HCT116 (cell line): ENCODE data around the gene ANKDD1A. TPM values are rescaled to one million over a fixed set of nuclear protein-coding genes. Genes with fewer than 3 reads are reported as not detected.

Experiments
- ATAC-seq: fragments of 200-7000 bp; cut with Tn5 transposase; 2 replicates; pipeline ENCODE4 v1.9.1; 2020; ENCODE audit warnings: mild to moderate bottlenecking, moderate library complexity
- BruUV-seq: library from RNA; stranded (reverse); fragments of 400-500 nt; replicated peaks from 2 replicates; lab custom pipeline; 2021; lab: Mats Ljungman, UMichigan
- CTCF ChIA-PET: fragments of 300-600 bp; sonication (Branson Sonifier 250); formaldehyde crosslinking; loops from one replicate; lab custom pipeline; 2021; ENCODE audit warnings: antibody characterized with exemption; lab: Charles Lee
- POLR2A ChIA-PET: fragments of 300-600, 350-600 bp; sonication (Branson Sonifier 250); formaldehyde crosslinking; loops from one replicate; lab custom pipeline; 2021; ENCODE audit warnings: antibody characterized with exemption; lab: Charles Lee
- RAD21 ChIA-PET, 2 experiments: fragments of 300-600 bp; sonication (Branson Sonifier 250); formaldehyde crosslinking; loops; one replicate each; lab custom pipeline; 2023; ENCODE audit warnings: low total read pairs in 2 of 2; ENCODE audit not compliant: uncharacterized antibody in 2 of 2, unreplicated experiment in 2 of 2, low non-redundant PET in 1 of 2; lab: Charles Lee
- DNase-seq: peaks from one replicate; pipeline ENCODE4 v3.0.0-alpha.2; 2010; ENCODE audit warnings: low read depth, low spot score
- H2AFZ ChIP-seq: fragments of 200-600 bp; shearing (Covaris generic), sonication (generic); 2 replicates; pipeline ENCODE4 v1.6.1; 2017; ENCODE audit warnings: low read depth, mixed run types, mixed read lengths, antibody characterized with exemption, low read length; ENCODE audit not compliant: poor library complexity, severe bottlenecking
- H3K27ac ChIP-seq: 2 replicates; pipeline ENCODE4 v1.5.1; 2012; ENCODE audit warnings: low read depth, low read length
- H3K27me3 ChIP-seq: fragments of 200-600 bp; sonication (generic); 2 replicates; pipeline ENCODE4 v1.6.1; 2016; ENCODE audit warnings: mixed run types, low read length, mixed read lengths; ENCODE audit not compliant: insufficient read depth
- H3K36me3 ChIP-seq, 2 experiments: fragments of 200-500 bp in 1 of 2; fragments of 200-600 bp in 1 of 2; sonication (Bioruptor generic) in 1 of 2; sonication (generic) in 1 of 2; 2 replicates each; pipeline versions ENCODE4 v1.5.1 to v1.6.1; 2014 to 2016; ENCODE audit warnings: low read length in 2 of 2, inconsistent platforms in 1 of 2, mixed read lengths in 1 of 2, mixed run types in 1 of 2; ENCODE audit not compliant: insufficient read depth in 2 of 2, control insufficient read depth in 1 of 2
- H3K4me1 ChIP-seq, 2 experiments: fragments of 200-600 bp in 1 of 2; sonication (generic) in 1 of 2; 2 replicates each; pipeline versions ENCODE4 v1.5.1 to v1.6.1; 2012 to 2017; ENCODE audit warnings: low read length in 2 of 2, inconsistent platforms in 1 of 2, mild to moderate bottlenecking in 1 of 2, mixed read lengths in 1 of 2, mixed run types in 1 of 2, moderate library complexity in 1 of 2; ENCODE audit not compliant: insufficient read depth in 2 of 2, control insufficient read depth in 1 of 2
- H3K4me2 ChIP-seq: fragments of 200-600 bp; sonication (generic); 2 replicates; pipeline ENCODE4 v1.6.1; 2017; ENCODE audit warnings: mixed run types, low read length, mixed read lengths
- H3K4me3 ChIP-seq, 2 experiments: fragments of 200-600 bp in 1 of 2; sonication (generic) in 1 of 2; replicated peaks in 1 of 2; 2 replicates each; pipeline ENCODE4 v1.5.1; 2011 to 2016; ENCODE audit warnings: low read length in 2 of 2, control low read depth in 1 of 2, low read depth in 1 of 2, mild to moderate bottlenecking in 1 of 2, mixed read lengths in 1 of 2, mixed run types in 1 of 2
- H3K79me2 ChIP-seq: fragments of 200-600 bp; sonication (generic); 2 replicates; pipeline ENCODE4 v1.6.1; 2017; ENCODE audit warnings: mild to moderate bottlenecking, mixed run types, low read length, moderate library complexity, mixed read lengths; ENCODE audit not compliant: insufficient read depth
- H3K9ac ChIP-seq: fragments of 200-600 bp; sonication (generic); 2 replicates; pipeline ENCODE4 v1.6.1; 2016; ENCODE audit warnings: low read length, mixed read lengths
- H3K9me2 ChIP-seq: fragments of 200-600 bp; sonication (generic), shearing (Covaris generic); 2 replicates; pipeline ENCODE4 v1.6.1; 2017; ENCODE audit warnings: mixed run types, mild to moderate bottlenecking, moderate library complexity; ENCODE audit not compliant: insufficient read depth
- H3K9me3 ChIP-seq, 2 experiments: fragments of 200-500 bp in 1 of 2; fragments of 200-600 bp in 1 of 2; sonication (Bioruptor generic) in 1 of 2; sonication (generic) in 1 of 2; 2 replicates each; pipeline ENCODE4 v1.6.1; 2014 to 2017; ENCODE audit warnings: low read length in 2 of 2, mixed read lengths in 2 of 2, inconsistent platforms in 1 of 2, low read depth in 1 of 2, mild to moderate bottlenecking in 1 of 2, mixed run types in 1 of 2, moderate library complexity in 1 of 2; ENCODE audit not compliant: control insufficient read depth in 1 of 2, insufficient read depth in 1 of 2
- H4K20me1 ChIP-seq: fragments of 200-600 bp; sonication (generic), shearing (Covaris generic); 2 replicates; pipeline ENCODE4 v1.6.1; 2017; ENCODE audit warnings: mixed run types, mild to moderate bottlenecking, moderate library complexity; ENCODE audit not compliant: insufficient read depth
- FOSL1 ChIP-seq: IDR thresholded peaks from 2 replicates; pipeline ENCODE4 v1.6.1; 2012; ENCODE audit warnings: low read depth
- JUND ChIP-seq: IDR thresholded peaks from 2 replicates; pipeline ENCODE4 v1.6.1; 2012
- POLR2AphosphoS5 ChIP-seq: IDR thresholded peaks from 2 replicates; pipeline ENCODE4 v1.6.1; 2011; ENCODE audit warnings: mild to moderate bottlenecking, low read depth, low read length, moderate library complexity
- TCF7L2 ChIP-seq: IDR thresholded peaks from 2 replicates; pipeline ENCODE4 v1.7.0; 2011; ENCODE audit warnings: borderline replicate concordance, inconsistent platforms; ENCODE audit not compliant: insufficient read depth, insufficient read length; ENCODE audit errors: extremely low read depth
- YY1 ChIP-seq: IDR thresholded peaks from 2 replicates; pipeline ENCODE4 v1.6.1; 2011; ENCODE audit warnings: low read length, low read depth, moderate library complexity, mild to moderate bottlenecking; ENCODE audit not compliant: insufficient replicate concordance; ENCODE audit errors: extremely low read depth
- ZFX ChIP-seq: fragments of 450-650 bp; IDR thresholded peaks from 2 replicates; pipeline ENCODE4 v1.6.1; 2017
- intact Hi-C: fragments of 100-400 bp; cut with micrococcal nuclease; formaldehyde crosslinking; loops from 2 replicates; pipeline ENCODE4 v1.10.0; 2022
- total RNA-seq: library from RNA; stranded (reverse); gene quantifications from one replicate; pipeline ENCODE4 v1.2.1, GENCODE V29; 2021; ENCODE audit not compliant: unreplicated experiment
- TF ChIP-seq, protein P1 (sequence below): IDR thresholded peaks from 2 replicates; pipeline ENCODE4 v1.6.1; 2012; ENCODE audit warnings: low read depth
- TF ChIP-seq, protein P2 (sequence below), 3 experiments: fragments of 200-600 bp in 1 of 3; sonication (generic) in 1 of 3; IDR thresholded peaks in 2 of 3; conservative IDR thresholded peaks in 1 of 3; 2 replicates each; pipeline ENCODE4 v1.5.1; 2012 to 2017; ENCODE audit warnings: low read depth in 2 of 3, low read length in 2 of 3, antibody characterized with exemption in 1 of 3, borderline replicate concordance in 1 of 3, control low read depth in 1 of 3, mild to moderate bottlenecking in 1 of 3, mixed read lengths in 1 of 3, mixed run types in 1 of 3, moderate library complexity in 1 of 3; ENCODE audit not compliant: insufficient read depth in 1 of 3

The ANKDD1A gene
- total RNA-seq, 1 experiment from 2014 or later, result 8.1 TPM

DNA sequence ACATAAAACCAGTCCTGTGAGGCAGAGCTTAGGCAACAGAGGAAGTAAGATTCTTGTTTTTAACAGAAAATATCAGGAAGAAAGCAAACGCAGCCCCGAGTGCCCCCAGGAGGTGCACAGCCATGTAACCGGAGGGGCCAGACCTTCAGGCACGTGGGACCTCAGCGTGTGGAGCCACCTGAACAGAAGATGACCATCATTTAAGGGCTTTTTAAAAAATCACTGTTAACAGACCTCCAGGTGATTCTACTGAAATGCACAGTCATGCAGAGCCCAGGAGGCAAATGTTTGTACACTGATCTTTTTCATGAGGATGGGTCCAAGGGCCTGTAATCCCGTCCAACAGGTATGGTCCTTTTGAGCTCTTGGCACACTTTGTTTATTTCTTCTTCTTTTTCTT, 39.2 kb downstream of the ANKDD1A start:
- no TSS peak for BruUV-seq
- ATAC-seq, result no peak
- no peaks in the 10 kb centered on the region for H3K9me3 ChIP-seq

DNA sequence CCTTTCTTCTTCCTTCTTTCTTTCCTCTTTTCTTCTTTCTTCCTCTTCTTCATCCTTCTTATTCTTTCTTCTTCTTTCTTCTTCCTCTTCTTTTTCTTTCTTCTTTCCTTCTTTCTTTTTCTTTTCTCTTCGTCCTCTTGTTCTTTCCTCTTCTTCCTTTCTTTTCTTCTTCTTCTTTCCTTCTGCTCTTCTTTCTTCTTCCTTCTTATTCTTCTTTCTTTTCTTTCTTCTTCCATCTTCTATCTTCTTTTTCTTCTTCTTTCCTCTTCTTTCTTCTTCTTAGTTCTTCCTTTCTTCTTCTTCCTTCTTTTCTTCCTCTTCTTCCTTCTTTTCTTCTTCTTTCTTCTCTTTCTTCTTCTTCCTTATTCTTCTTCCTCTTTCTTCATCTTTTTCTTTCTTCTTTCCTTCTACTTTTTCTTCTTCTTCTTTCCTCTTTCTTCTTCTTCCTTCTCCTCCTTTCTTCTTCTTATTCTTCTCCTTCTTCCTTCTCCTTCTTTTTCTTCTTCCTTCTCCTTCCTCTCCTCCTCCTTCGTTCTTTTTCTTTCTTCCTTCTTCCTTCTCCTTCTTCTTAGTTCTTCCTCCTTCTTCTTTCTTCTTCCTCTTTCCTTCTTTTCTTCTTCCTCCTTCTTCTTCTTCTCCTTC, 40.2 kb downstream of the ANKDD1A start:
- intact Hi-C loops, result no loop called here
- Histone ChIP-seq H3K4me1 (no peaks in the 10 kb centered on the region), H3K4me2 (no peak overlapping the region), H3K79me2 (no peaks in the 10 kb centered on the region), H3K9me3 (no peaks in the 10 kb centered on the region), H2AFZ (no peak overlapping the region), H3K4me3 (no peak overlapping the region), H3K27ac (no peak overlapping the region)
- POLR2A ChIA-PET, result no interaction called here
- DNase-seq, result no peak
- ATAC-seq, result no peak
- TF ChIP-seq YY1, result no peak
- TF ChIP-seq, protein P1, sequence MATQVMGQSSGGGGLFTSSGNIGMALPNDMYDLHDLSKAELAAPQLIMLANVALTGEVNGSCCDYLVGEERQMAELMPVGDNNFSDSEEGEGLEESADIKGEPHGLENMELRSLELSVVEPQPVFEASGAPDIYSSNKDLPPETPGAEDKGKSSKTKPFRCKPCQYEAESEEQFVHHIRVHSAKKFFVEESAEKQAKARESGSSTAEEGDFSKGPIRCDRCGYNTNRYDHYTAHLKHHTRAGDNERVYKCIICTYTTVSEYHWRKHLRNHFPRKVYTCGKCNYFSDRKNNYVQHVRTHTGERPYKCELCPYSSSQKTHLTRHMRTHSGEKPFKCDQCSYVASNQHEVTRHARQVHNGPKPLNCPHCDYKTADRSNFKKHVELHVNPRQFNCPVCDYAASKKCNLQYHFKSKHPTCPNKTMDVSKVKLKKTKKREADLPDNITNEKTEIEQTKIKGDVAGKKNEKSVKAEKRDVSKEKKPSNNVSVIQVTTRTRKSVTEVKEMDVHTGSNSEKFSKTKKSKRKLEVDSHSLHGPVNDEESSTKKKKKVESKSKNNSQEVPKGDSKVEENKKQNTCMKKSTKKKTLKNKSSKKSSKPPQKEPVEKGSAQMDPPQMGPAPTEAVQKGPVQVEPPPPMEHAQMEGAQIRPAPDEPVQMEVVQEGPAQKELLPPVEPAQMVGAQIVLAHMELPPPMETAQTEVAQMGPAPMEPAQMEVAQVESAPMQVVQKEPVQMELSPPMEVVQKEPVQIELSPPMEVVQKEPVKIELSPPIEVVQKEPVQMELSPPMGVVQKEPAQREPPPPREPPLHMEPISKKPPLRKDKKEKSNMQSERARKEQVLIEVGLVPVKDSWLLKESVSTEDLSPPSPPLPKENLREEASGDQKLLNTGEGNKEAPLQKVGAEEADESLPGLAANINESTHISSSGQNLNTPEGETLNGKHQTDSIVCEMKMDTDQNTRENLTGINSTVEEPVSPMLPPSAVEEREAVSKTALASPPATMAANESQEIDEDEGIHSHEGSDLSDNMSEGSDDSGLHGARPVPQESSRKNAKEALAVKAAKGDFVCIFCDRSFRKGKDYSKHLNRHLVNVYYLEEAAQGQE, result no peak
- TF ChIP-seq, protein P2, sequence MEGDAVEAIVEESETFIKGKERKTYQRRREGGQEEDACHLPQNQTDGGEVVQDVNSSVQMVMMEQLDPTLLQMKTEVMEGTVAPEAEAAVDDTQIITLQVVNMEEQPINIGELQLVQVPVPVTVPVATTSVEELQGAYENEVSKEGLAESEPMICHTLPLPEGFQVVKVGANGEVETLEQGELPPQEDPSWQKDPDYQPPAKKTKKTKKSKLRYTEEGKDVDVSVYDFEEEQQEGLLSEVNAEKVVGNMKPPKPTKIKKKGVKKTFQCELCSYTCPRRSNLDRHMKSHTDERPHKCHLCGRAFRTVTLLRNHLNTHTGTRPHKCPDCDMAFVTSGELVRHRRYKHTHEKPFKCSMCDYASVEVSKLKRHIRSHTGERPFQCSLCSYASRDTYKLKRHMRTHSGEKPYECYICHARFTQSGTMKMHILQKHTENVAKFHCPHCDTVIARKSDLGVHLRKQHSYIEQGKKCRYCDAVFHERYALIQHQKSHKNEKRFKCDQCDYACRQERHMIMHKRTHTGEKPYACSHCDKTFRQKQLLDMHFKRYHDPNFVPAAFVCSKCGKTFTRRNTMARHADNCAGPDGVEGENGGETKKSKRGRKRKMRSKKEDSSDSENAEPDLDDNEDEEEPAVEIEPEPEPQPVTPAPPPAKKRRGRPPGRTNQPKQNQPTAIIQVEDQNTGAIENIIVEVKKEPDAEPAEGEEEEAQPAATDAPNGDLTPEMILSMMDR (IDR thresholded peaks at IDR 0.05 in 2 of 3, conservative IDR thresholded peaks at IDR 0.05 in 1 of 3; ENCODE audit: borderline replicate concordance in 1 of 3, insufficient read depth in 1 of 3, low read depth in 2 of 3, low read length in 2 of 3), result no peak
- TF ChIP-seq FOSL1, result no peak
- TF ChIP-seq ZFX, result no peak
- TF ChIP-seq TCF7L2, result no peak
- TF ChIP-seq, all 23 proteins: peak for 0
- H3K27me3 ChIP-seq, result no peaks in the 10 kb centered on the region
- BruUV-seq, result no TSS peak
- H3K9me2 ChIP-seq, result no peaks in the 10 kb centered on the region
- RAD21 ChIA-PET, result no interaction called here
- no peak overlapping the region for H3K9ac ChIP-seq
- peaks cover 4 to 11% of the 10 kb centered on the region in 2 experiments; a peak in 2 of 4 replicates for H3K36me3 ChIP-seq
- CTCF ChIA-PET, result no interaction called here
- no peaks in the 10 kb centered on the region for H4K20me1 ChIP-seq

More for the DNA sequence above, 39.2 kb downstream of the ANKDD1A start:
- no peaks in the 10 kb centered on the region for H3K4me1 ChIP-seq
- no peak for TF ChIP-seq JUND
- TF ChIP-seq POLR2AphosphoS5, result no peak
- no peak for TF ChIP-seq ZFX
- TF ChIP-seq, all 23 proteins: peak for 0
- Histone ChIP-seq H3K9me2 (no peaks in the 10 kb centered on the region), H3K27me3 (no peaks in the 10 kb centered on the region), H3K36me3 (peaks cover 3 to 7% of the 10 kb centered on the region in 2 experiments; a peak in 2 of 4 replicates), H3K9ac (no peak overlapping the region), H3K27ac (no peak overlapping the region), H3K4me3 (no peak overlapping the region), H2AFZ (no peak overlapping the region), H4K20me1 (no peaks in the 10 kb centered on the region), H3K79me2 (no peaks in the 10 kb centered on the region), H3K4me2 (no peak overlapping the region)
- DNase-seq, result no peak
- RAD21 ChIA-PET, result no interaction called here
- intact Hi-C loops, result no loop called here
- CTCF ChIA-PET, result no interaction called here
- POLR2A ChIA-PET, result no interaction called here
